Keratinocyte (primary cell): ENCODE data around the gene ASTN1.

Experiments used
- EZH2 ChIP-seq: IDR thresholded peaks from one replicate; pipeline ENCODE4 v1.6.1; 2012; ENCODE audit warnings: inconsistent platforms, mild to moderate bottlenecking, low read length, moderate library complexity
- TF ChIP-seq, protein P1 (sequence below), 3 experiments: IDR thresholded peaks in 1 of 3; conservative IDR thresholded peaks in 1 of 3; optimal IDR thresholded peaks in 1 of 3; 2 replicates in 2 of 3; 3 replicates in 1 of 3; pipeline versions ENCODE3 to v1.5.1; 2011; ENCODE audit warnings: low read length in 3 of 3, mild to moderate bottlenecking in 3 of 3, moderate library complexity in 2 of 3, control low read depth in 1 of 3, inconsistent platforms in 1 of 3; ENCODE audit not compliant: insufficient read depth in 2 of 3; ENCODE audit errors: extremely low read depth in 1 of 3

DNA sequence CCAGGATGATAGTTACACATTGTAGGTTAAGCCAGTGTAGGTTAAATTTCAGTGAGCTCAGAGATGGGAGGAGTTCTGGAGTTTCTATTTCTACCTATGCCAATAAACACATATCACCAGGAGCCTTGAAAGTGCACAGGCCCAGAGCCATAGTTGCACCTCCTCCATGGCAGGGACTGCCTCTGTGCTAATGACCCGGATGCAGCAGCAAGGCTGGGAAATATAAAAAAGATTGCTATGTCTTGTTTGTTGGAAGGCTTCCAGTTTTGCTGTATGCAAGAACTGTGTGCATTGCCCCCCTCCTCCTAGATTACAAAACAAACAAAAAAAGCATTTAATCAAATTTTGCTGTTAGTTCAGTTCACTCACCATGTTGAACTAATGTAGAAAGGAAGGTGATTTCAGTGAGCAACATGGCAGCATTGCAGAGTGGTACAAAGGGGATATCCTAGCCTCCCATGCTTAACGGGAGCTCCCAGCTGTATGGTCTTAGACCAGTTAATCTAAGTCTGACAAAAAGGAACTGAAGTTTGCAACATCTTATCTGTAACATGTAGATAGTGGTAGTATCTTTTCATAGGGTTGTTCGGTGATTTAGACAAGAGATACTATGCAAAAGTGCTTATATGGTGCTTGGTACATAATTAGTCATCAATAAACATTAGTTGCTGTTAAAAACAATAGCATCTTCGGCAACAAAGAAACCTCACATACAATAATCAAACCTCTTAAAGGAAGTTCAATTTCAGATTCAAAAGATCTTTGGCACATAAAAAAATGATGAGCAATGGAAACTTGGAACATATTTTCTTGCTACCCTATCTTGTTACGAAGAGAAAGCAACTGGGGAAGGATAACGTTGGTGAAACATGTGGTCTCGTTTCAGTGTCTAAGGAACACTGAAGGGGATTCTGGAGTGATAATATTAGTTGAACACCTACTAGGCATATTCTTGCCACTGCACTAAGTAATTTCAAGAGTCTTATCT lies 309.5 kb downstream of the ASTN1 start:
- TF ChIP-seq, protein P1, sequence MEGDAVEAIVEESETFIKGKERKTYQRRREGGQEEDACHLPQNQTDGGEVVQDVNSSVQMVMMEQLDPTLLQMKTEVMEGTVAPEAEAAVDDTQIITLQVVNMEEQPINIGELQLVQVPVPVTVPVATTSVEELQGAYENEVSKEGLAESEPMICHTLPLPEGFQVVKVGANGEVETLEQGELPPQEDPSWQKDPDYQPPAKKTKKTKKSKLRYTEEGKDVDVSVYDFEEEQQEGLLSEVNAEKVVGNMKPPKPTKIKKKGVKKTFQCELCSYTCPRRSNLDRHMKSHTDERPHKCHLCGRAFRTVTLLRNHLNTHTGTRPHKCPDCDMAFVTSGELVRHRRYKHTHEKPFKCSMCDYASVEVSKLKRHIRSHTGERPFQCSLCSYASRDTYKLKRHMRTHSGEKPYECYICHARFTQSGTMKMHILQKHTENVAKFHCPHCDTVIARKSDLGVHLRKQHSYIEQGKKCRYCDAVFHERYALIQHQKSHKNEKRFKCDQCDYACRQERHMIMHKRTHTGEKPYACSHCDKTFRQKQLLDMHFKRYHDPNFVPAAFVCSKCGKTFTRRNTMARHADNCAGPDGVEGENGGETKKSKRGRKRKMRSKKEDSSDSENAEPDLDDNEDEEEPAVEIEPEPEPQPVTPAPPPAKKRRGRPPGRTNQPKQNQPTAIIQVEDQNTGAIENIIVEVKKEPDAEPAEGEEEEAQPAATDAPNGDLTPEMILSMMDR (optimal IDR thresholded peaks at IDR 0.05 in 1 of 3, IDR thresholded peaks at IDR 0.05 in 1 of 3, conservative IDR thresholded peaks at IDR 0.05 in 1 of 3; ENCODE audit: extremely low read depth in 1 of 3, insufficient read depth in 2 of 3, low read length in 3 of 3) = no peak
- TF ChIP-seq EZH2 = no peak
